Lower leg skin (tissue), 4 donors: ENCODE data around the gene RGS7. TPM values are rescaled to one million over a fixed set of nuclear protein-coding genes. Genes with fewer than 3 reads are reported as not detected.

Experiments used
- DNase-seq, 2 donors: peaks; one replicate each; pipeline ENCODE4 v3.0.0-alpha.2; 2019; ENCODE audit warnings: low spot score in 2 of 2
- H3K4me3 ChIP-seq: fragments of 200-600 bp; sonication (generic); 2 replicates; pipeline ENCODE4 v1.5.1; 2017; ENCODE audit warnings: mild to moderate bottlenecking, low read depth; ENCODE audit not compliant: poor library complexity, severe bottlenecking
- CTCF ChIP-seq, 3 donors: fragments of 450-650 bp; IDR thresholded peaks; one replicate each; pipeline ENCODE4 v1.5.1; 2016; ENCODE audit warnings: antibody characterized with exemption in 3 of 3, mild to moderate bottlenecking in 3 of 3, moderate library complexity in 2 of 3
- POLR2A ChIP-seq, 2 donors: fragments of 450-650 bp; IDR thresholded peaks; one replicate each; pipeline ENCODE4 v1.6.1; 2016 to 2017; ENCODE audit warnings: antibody characterized with exemption in 2 of 2, mild to moderate bottlenecking in 1 of 2, moderate library complexity in 1 of 2
- WGBS, 2 donors: methylation state at CpG; one replicate each; pipeline ENCODE4 v1.1.5; 2018; 5-methylcytosine and 5-hydroxymethylcytosine counted together
- intact Hi-C: fragments of 100-400 bp; cut with DNase I; formaldehyde crosslinking; loops from one replicate; pipeline ENCODE4 v1.15.0; 2023; ENCODE audit warnings: low total_unique reads
- total RNA-seq, 4 donors: library from RNA; depleted of rRNA; stranded (reverse); fragments of >200 nt; gene quantifications; one replicate each; pipeline ENCODE4 v1.1.0, GENCODE V29; 2016

RGS7 gene
- total RNA-seq, 4 donors from 2014 or later, result not detected

GRCh38 chr1:241269116-241269515 lies 87.9 kb downstream of the RGS7 start:
- DNase-seq, result no peak

GRCh38 chr1:241266121-241266520 lies 90.9 kb downstream of the RGS7 start:
- no peak for DNase-seq
- intact Hi-C loops, result no loop called here
- no peak overlapping the region for H3K4me3 ChIP-seq
- WGBS, 2 donors, result 54 to 68% methylated on average over 2 of the region's 2 CpGs
- TF ChIP-seq POLR2A (IDR thresholded peaks at IDR 0.05) (no peak), CTCF (IDR thresholded peaks at IDR 0.05) (no peak)

More at GRCh38 chr1:241269116-241269515, 87.9 kb downstream of the RGS7 start:
- no peak overlapping the region for H3K4me3 ChIP-seq
- no peak for TF ChIP-seq POLR2A (IDR thresholded peaks at IDR 0.05)
- no peak for TF ChIP-seq CTCF (IDR thresholded peaks at IDR 0.05)
- 71 to 75% methylated on average over 9 of the region's 9 CpGs for WGBS, 2 donors
- intact Hi-C loops, result no loop called here

- no peak overlapping the region for H3K4me3 ChIP-seq
- intact Hi-C loops, result no loop called here
- TF ChIP-seq POLR2A (IDR thresholded peaks at IDR 0.05), result no peak
- no peak for TF ChIP-seq CTCF (IDR thresholded peaks at IDR 0.05)
- DNase-seq, result no peak
- WGBS, 2 donors, result 63 to 70% methylated on average over 2 of the region's 2 CpGs
Measured at GRCh38 chr1:241265428-241265827, 91.6 kb downstream of the RGS7 start.

GRCh38 chr1:241263346-241263745 lies 93.7 kb downstream of the RGS7 start:
- TF ChIP-seq CTCF (IDR thresholded peaks at IDR 0.05) (no peak), POLR2A (IDR thresholded peaks at IDR 0.05) (no peak)
- H3K4me3 ChIP-seq, result no peak overlapping the region
- WGBS, 2 donors, result 66 to 79% methylated on average over 3 of the region's 3 CpGs
- no peak for DNase-seq
- intact Hi-C loops, result no loop called here

GRCh38 chr1:241253471-241253870 lies 103.5 kb downstream of the RGS7 start:
- no peak overlapping the region for H3K4me3 ChIP-seq
- intact Hi-C loops, result no loop called here
- 32 to 43% methylated on average over 2 of the region's 2 CpGs for WGBS, 2 donors
- no peak for TF ChIP-seq POLR2A (IDR thresholded peaks at IDR 0.05)
- TF ChIP-seq CTCF (IDR thresholded peaks at IDR 0.05), result no peak
- no peak for DNase-seq

- no peak for DNase-seq
- no peak overlapping the region for H3K4me3 ChIP-seq
- TF ChIP-seq CTCF (IDR thresholded peaks at IDR 0.05) (no peak), POLR2A (IDR thresholded peaks at IDR 0.05) (no peak)
- intact Hi-C loops, result no loop called here
- 78 to 86% methylated on average over 1 of the region's 1 CpG for WGBS, 2 donors
Measured at GRCh38 chr1:241250465-241250864, 106.5 kb downstream of the RGS7 start.
